ENCODE results near the gene KCNS1. TPM values are rescaled to one million over a fixed set of nuclear protein-coding genes. Genes with fewer than 3 reads are reported as not detected.

Gene KCNS1
- polyA plus RNA-seq, 2 of the 4 experiments (the other 2 are of a cell fraction), result not detected

GRCh38 chr20:45077559-45077958 is 23.4 kb downstream of the KCNS1 start:
- H3K4me3 ChIP-seq, result no peak overlapping the region
- no peak for FAIRE-seq
- no peak for TF ChIP-seq ELK1 (IDR thresholded peaks at IDR 0.05; ENCODE audit: low read depth, low read length)
- DNase-seq (ENCODE audit: low read depth in 1 of 2, low spot score in 1 of 2), result no peak
- H3K27ac ChIP-seq, result no peak overlapping the region
- H3K4me2 ChIP-seq, result no peak overlapping the region
- ChIA-PET POLR2A (no interaction called here), CTCF (interaction anchor here (1.0 to 6.2 kb wide), 6 partner anchors 9 to 217 kb away, joined by 3 to 36 read pairs (median 8); no protein-coding TSS in a partner anchor)
- 94% methylated on average over 3 of the region's 3 CpGs for WGBS (ENCODE audit: missing lambda C conversion rate)
- ATAC-seq, result no peak
- H3K4me1 ChIP-seq, result no peaks in the 10 kb centered on the region
- peaks cover 7% of the 10 kb centered on the region; the same call in 2 of the 3 replicates for H3K9me3 ChIP-seq

- ATAC-seq (no peak), FAIRE-seq (no peak), DNase-seq (ENCODE audit: low read depth in 1 of 2, low spot score in 1 of 2) (no peak)
- ChIA-PET POLR2A (no interaction called here), CTCF (interaction anchor here (0.9 to 3.5 kb wide), 2 partner anchors 22 to 29 kb away, joined by 3 to 20 read pairs; no protein-coding TSS in a partner anchor)
- Histone ChIP-seq H3K4me1 (peaks cover 6% of the 10 kb centered on the region; the same call in 1 of the 3 replicates), H3K27ac (no peak overlapping the region), H3K9me3 (no peaks in the 10 kb centered on the region), H3K4me2 (no peak overlapping the region), H3K4me3 (no peak overlapping the region)
- WGBS (ENCODE audit: missing lambda C conversion rate), result 93% methylated on average over 3 of the region's 3 CpGs
- TF ChIP-seq ZFP36 (IDR thresholded peaks at IDR 0.05; ENCODE audit: borderline replicate concordance, partially characterized antibody), result no peak
- no peak for TF ChIP-seq ZNF302 (CRISPR knock-in tag; IDR thresholded peaks at IDR 0.05)
- no peak for TF ChIP-seq ZSCAN20 (CRISPR knock-in tag; IDR thresholded peaks at IDR 0.05)
- no peak for TF ChIP-seq CEBPB (IDR thresholded peaks at IDR 0.05)
- TF ChIP-seq EP300 (IDR thresholded peaks at IDR 0.05), result no peak
- TF ChIP-seq ZC3H11A (IDR thresholded peaks at IDR 0.05), result no peak
- TF ChIP-seq POLR2AphosphoS2 (conservative IDR thresholded peaks at IDR 0.05; ENCODE audit: low read length), result no peak
- TF ChIP-seq MAZ (IDR thresholded peaks at IDR 0.05; ENCODE audit: borderline replicate concordance, low read depth, low read length), result no peak
- no peak for TF ChIP-seq TFCP2L1 (CRISPR knock-in tag; IDR thresholded peaks at IDR 0.05)
- no peak for TF ChIP-seq HOXA7 (CRISPR knock-in tag; IDR thresholded peaks at IDR 0.05)
- TF ChIP-seq TP53 (CRISPR knock-in tag; IDR thresholded peaks at IDR 0.05), result no peak
- TF ChIP-seq RCOR1 (IDR thresholded peaks at IDR 0.05; ENCODE audit: low read depth, low read length), result no peak
- TF ChIP-seq ESRRA (IDR thresholded peaks at IDR 0.05; ENCODE audit: borderline replicate concordance, low read length), result no peak
- no peak for TF ChIP-seq HEYL (CRISPR knock-in tag; IDR thresholded peaks at IDR 0.05)
- TF ChIP-seq MAX (IDR thresholded peaks at IDR 0.05), result no peak
Observed at GRCh38 chr20:45073221-45073620, 27.7 kb downstream of the KCNS1 start.

- FAIRE-seq, result no peak
- Histone ChIP-seq H3K4me2 (no peak overlapping the region), H3K4me3 (no peak overlapping the region), H3K27ac (no peak overlapping the region), H3K4me1 (peaks cover 6% of the 10 kb centered on the region; the same call in 1 of the 3 replicates), H3K9me3 (no peaks in the 10 kb centered on the region)
- CTCF ChIA-PET, result interaction anchor here (0.8 to 3.5 kb wide), 6 partner anchors 10 to 222 kb away, joined by 3 to 20 read pairs (median 6); no protein-coding TSS in a partner anchor
- no peak for TF ChIP-seq GATA3 (IDR thresholded peaks at IDR 0.05; ENCODE audit: borderline replicate concordance)
- no peak for TF ChIP-seq ZSCAN20 (CRISPR knock-in tag; IDR thresholded peaks at IDR 0.05)
- TF ChIP-seq NPAS2 (CRISPR knock-in tag; IDR thresholded peaks at IDR 0.05; ENCODE audit: borderline replicate concordance), result no peak
- TF ChIP-seq SREBF2 (IDR thresholded peaks at IDR 0.05), result no peak
- no peak for TF ChIP-seq BCL3 (IDR thresholded peaks at IDR 0.05)
- ATAC-seq, result no peak
- 96% methylated on average over 1 of the region's 1 CpG for WGBS (ENCODE audit: missing lambda C conversion rate)
- no peak for DNase-seq (ENCODE audit: low read depth in 1 of 2, low spot score in 1 of 2)
- POLR2A ChIA-PET, result no interaction called here
Observed at GRCh38 chr20:45072066-45072465, 28.9 kb downstream of the KCNS1 start.

Measured in A549 (cell line).